BLaER1 (cell line): ENCODE results near the gene TCF7.

Source experiments
- H3K27ac ChIP-seq: shearing (Covaris generic); formaldehyde crosslinking; 2 replicates; pipeline ENCODE4 v1.8.1; 2022
- H3K27me3 ChIP-seq: shearing (Covaris generic); formaldehyde crosslinking; 2 replicates; pipeline ENCODE4 v1.8.1; 2022
- H3K36me3 ChIP-seq: shearing (Covaris generic); formaldehyde crosslinking; 2 replicates; pipeline ENCODE4 v1.8.1; 2022
- H3K4me1 ChIP-seq: shearing (Covaris generic); formaldehyde crosslinking; 2 replicates; pipeline ENCODE4 v1.8.1; 2022
- H3K4me2 ChIP-seq: shearing (Covaris generic); formaldehyde crosslinking; 2 replicates; pipeline ENCODE4 v1.8.1; 2022
- H3K4me3 ChIP-seq: shearing (Covaris generic); formaldehyde crosslinking; 2 replicates; pipeline ENCODE4 v1.8.1; 2022
- H3K9ac ChIP-seq: shearing (Covaris generic); formaldehyde crosslinking; 2 replicates; pipeline ENCODE4 v1.8.1; 2022
- H3K9me3 ChIP-seq: shearing (Covaris generic); formaldehyde crosslinking; 2 replicates; pipeline ENCODE4 v1.8.1; 2022
- H4K20me1 ChIP-seq: shearing (Covaris generic); formaldehyde crosslinking; 2 replicates; pipeline ENCODE4 v1.8.1; 2022
- Cebpa-rat ChIP-seq: shearing (Covaris generic); IDR thresholded peaks from 2 replicates; pipeline ENCODE4 v1.8.1; 2022

The TCF7 gene

GRCh38 chr5:134099288-134099872, 15.1 kb upstream of the TCF7 start:
- no peaks in the 10 kb centered on the region for H3K9me3 ChIP-seq
- no peak overlapping the region for H3K4me3 ChIP-seq
- H3K27ac ChIP-seq, result no peak overlapping the region
- H3K4me1 ChIP-seq, result peaks cover 71% of the 10 kb centered on the region
- no peaks in the 10 kb centered on the region for H4K20me1 ChIP-seq
- H3K36me3 ChIP-seq, result no peaks in the 10 kb centered on the region
- H3K27me3 ChIP-seq, result no peaks in the 10 kb centered on the region
- TF ChIP-seq Cebpa-rat, result no peak
- H3K4me2 ChIP-seq, result peak overlapping the region; percentile 59
- no peak overlapping the region for H3K9ac ChIP-seq

DNA sequence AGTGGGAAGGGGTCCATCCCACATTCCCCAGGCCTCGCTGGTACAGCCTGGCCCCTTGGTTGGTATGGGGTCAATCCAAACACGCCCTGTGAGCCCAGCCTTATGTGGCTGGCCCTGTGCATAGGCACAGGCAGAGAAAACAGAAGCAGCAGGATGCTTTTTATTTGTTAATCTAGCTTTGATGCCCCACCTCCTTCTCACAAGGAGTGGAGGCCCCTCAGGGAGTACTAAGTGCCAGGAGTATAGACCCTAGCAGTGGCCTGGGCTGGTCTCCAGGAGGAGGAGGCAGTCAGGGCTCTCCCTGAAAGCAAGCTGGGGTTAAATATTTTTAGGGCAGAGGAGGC, 14.6 kb upstream of the TCF7 start:
- TF ChIP-seq Cebpa-rat, result no peak
- no peak overlapping the region for H3K9ac ChIP-seq
- H3K9me3 ChIP-seq, result no peaks in the 10 kb centered on the region
- H3K4me1 ChIP-seq, result peaks cover 71% of the 10 kb centered on the region
- H3K4me3 ChIP-seq, result no peak overlapping the region
- peak overlapping the region; percentile 59 for H3K4me2 ChIP-seq
- H3K27me3 ChIP-seq, result no peaks in the 10 kb centered on the region
- no peaks in the 10 kb centered on the region for H3K36me3 ChIP-seq
- H4K20me1 ChIP-seq, result no peaks in the 10 kb centered on the region
- no peak overlapping the region for H3K27ac ChIP-seq

DNA sequence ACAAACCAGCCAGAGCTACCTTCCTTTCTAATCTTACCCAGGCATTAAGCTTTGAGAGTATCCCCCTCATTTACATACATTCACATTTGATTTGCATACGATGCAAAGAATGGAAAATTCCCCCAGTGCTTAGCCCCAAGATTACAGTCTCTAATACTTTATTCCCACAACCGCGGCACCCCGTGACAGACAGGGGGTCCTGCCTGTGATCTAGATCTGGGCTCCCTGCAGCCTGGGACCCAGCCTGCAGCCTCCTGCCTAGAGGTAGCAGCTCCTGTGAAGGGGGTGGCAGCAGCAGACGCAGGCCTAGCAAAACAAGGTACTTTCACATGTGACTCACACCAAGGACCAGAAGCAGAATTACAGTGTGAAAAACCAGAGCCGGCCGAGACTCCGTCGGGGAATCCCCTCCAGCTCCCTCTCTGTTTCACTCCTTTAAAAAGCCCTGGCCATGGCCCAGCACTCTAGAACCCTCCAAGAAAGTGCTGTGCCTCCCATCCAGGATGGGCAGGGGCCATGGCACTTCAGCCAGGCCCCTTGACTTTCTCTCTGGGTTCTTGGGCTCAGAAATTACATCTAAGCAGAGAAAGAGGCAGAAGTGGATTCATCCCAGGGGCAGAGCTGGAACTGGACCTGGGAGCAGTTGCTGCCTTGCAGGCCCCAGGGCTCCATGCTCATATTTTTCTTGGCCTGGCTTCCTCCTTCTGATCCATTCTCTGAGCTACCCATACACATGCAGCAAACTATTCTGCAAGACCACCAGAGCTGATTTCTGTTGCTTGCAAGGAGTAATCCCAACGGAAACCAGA, 14.0 kb upstream of the TCF7 start:
- Histone ChIP-seq H4K20me1 (no peaks in the 10 kb centered on the region), H3K4me1 (peaks cover 69% of the 10 kb centered on the region), H3K36me3 (no peaks in the 10 kb centered on the region), H3K4me2 (peak overlapping the region; percentile 59), H3K4me3 (no peak overlapping the region), H3K9ac (no peak overlapping the region), H3K27me3 (no peaks in the 10 kb centered on the region), H3K27ac (no peak overlapping the region), H3K9me3 (no peaks in the 10 kb centered on the region)
- no peak for TF ChIP-seq Cebpa-rat

- Histone ChIP-seq H3K4me2 (peak overlapping the region; percentile 59), H3K36me3 (no peaks in the 10 kb centered on the region), H3K27ac (no peak overlapping the region), H3K9me3 (no peaks in the 10 kb centered on the region), H3K4me3 (no peak overlapping the region), H3K4me1 (peaks cover 55% of the 10 kb centered on the region), H3K9ac (no peak overlapping the region), H3K27me3 (no peaks in the 10 kb centered on the region), H4K20me1 (no peaks in the 10 kb centered on the region)
- no peak for TF ChIP-seq Cebpa-rat
Observed at GRCh38 chr5:134101686-134102439, 12.6 kb upstream of the TCF7 start.

DNA sequence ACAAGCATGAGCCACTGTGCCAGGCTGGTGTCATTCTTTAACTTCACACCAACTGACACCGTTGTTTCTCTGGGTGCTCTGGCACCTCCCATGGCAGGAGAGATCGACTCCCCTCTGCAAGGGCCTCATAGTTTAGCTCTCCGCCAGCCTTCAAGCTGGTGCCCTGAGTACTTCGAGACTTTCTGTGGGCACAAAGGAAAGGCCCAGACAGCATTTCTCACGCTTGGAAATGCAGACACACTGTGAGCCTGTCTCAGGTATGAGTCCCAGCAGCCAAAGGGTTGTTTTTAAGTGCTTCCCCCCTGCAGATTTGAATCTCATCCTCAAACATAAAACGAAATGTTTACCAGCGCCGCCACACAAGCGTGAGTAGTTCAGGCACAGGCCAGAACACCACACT, 11.1 kb upstream of the TCF7 start:
- Histone ChIP-seq H3K27ac (no peak overlapping the region), H3K4me1 (peaks cover 44% of the 10 kb centered on the region), H3K27me3 (no peaks in the 10 kb centered on the region), H4K20me1 (no peaks in the 10 kb centered on the region), H3K4me2 (no peak overlapping the region), H3K36me3 (no peaks in the 10 kb centered on the region), H3K4me3 (no peak overlapping the region), H3K9ac (no peak overlapping the region), H3K9me3 (no peaks in the 10 kb centered on the region)
- TF ChIP-seq Cebpa-rat, result no peak

- Histone ChIP-seq H3K4me3 (no peak overlapping the region), H3K9ac (no peak overlapping the region), H4K20me1 (no peaks in the 10 kb centered on the region), H3K9me3 (no peaks in the 10 kb centered on the region), H3K36me3 (no peaks in the 10 kb centered on the region), H3K4me2 (peak overlapping the region; percentile 64), H3K27ac (no peak overlapping the region), H3K4me1 (peaks cover 42% of the 10 kb centered on the region), H3K27me3 (no peaks in the 10 kb centered on the region)
- TF ChIP-seq Cebpa-rat, result no peak
Observed at GRCh38 chr5:134103998-134104654, 10.4 kb upstream of the TCF7 start.

DNA sequence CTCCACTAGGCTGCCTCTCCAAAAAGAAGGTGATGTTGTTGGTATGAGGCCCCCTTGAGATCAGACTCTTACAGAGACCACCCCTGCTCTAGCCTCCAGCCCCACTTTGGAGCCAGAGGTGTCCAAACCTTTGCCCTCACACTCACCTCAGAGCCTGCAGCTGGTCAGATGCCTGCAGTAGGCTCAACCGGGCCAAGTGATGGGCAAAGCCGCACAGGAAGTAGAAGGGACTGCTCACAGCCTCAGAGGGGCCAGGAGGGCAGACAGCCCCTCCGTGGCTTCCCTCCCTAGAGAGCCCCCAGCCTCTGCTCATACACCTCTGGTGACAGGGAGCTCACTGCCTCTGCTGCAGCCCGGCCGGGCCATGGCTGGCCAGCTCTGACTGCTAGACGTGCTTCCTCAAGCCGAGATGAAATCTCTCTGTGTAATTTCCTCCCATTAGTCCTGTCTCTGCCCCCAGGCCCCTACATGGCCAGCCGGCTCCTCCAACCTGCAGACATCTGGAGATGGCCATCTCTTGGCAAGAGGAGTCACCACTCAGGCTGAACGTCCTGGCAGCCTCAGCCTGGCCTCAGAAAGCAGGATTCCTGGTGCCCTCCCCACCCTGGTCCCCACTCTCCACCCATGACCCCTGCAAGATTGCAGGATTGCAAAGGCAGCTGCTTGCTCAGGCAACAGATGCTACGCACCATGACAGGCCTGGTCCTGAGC, 7.3 kb upstream of the TCF7 start:
- Histone ChIP-seq H3K9ac (no peak overlapping the region), H3K4me2 (no peak overlapping the region), H3K27me3 (peaks cover 19% of the 10 kb centered on the region), H4K20me1 (peaks cover 5% of the 10 kb centered on the region; the same call in 1 of the 2 replicates), H3K4me1 (peaks cover 27% of the 10 kb centered on the region), H3K36me3 (no peaks in the 10 kb centered on the region), H3K27ac (no peak overlapping the region), H3K9me3 (no peaks in the 10 kb centered on the region), H3K4me3 (no peak overlapping the region)
- no peak for TF ChIP-seq Cebpa-rat

- no peak overlapping the region for H3K4me2 ChIP-seq
- no peak overlapping the region for H3K9ac ChIP-seq
- peaks cover 25% of the 10 kb centered on the region for H3K27me3 ChIP-seq
- H3K4me3 ChIP-seq, result no peak overlapping the region
- no peaks in the 10 kb centered on the region for H3K36me3 ChIP-seq
- TF ChIP-seq Cebpa-rat, result no peak
- peaks cover 12% of the 10 kb centered on the region; the same call in 1 of the 2 replicates for H4K20me1 ChIP-seq
- H3K27ac ChIP-seq, result no peak overlapping the region
- peaks cover 27% of the 10 kb centered on the region for H3K4me1 ChIP-seq
- no peaks in the 10 kb centered on the region for H3K9me3 ChIP-seq
Observed at GRCh38 chr5:134107779-134108178, 6.7 kb upstream of the TCF7 start.

- no peak for TF ChIP-seq Cebpa-rat
- H3K27ac ChIP-seq, result no peak overlapping the region
- H3K27me3 ChIP-seq, result peaks cover 51% of the 10 kb centered on the region
- no peaks in the 10 kb centered on the region for H3K9me3 ChIP-seq
- H3K4me3 ChIP-seq, result no peak overlapping the region
- H3K4me1 ChIP-seq, result peaks cover 33% of the 10 kb centered on the region
- H4K20me1 ChIP-seq, result peaks cover 33% of the 10 kb centered on the region
- no peaks in the 10 kb centered on the region for H3K36me3 ChIP-seq
- peak overlapping the region; percentile 59 for H3K4me2 ChIP-seq
- H3K9ac ChIP-seq, result no peak overlapping the region
Observed at GRCh38 chr5:134110382-134110781, 4.1 kb upstream of the TCF7 start.
